HL-60/S4 treated with phorbol 12-myristate 13-acetate at 8.2 ng/mL for 4 days and 3 days (cell line): ENCODE results near the gene NGRN.

Experiments
- in situ Hi-C: fragments of 300-500 bp; cut with MboI; formaldehyde crosslinking; loops from 2 replicates; pipeline ENCODE4 v1.15.0; 2022; ENCODE audit warnings: low sequenced_read_pairs

The NGRN gene

GRCh38 chr15:90265271-90266060 lies at the start of gene NGRN:
TSS of gene NGRN (plus strand) at chr15:90265672. CDS start at chr15:90265713, 41 bp downstream.
- in situ Hi-C loops = no loop called here

- in situ Hi-C loops = no loop called here
Measured at GRCh38 chr15:90217671-90218394, 47.6 kb upstream of the NGRN start.

- in situ Hi-C loops = loop anchor here (10.0 kb wide), 1 partner anchor 55 kb away; no protein-coding TSS in a partner anchor
Measured at GRCh38 chr15:90219421-90220141, 45.9 kb upstream of the NGRN start.

GRCh38 chr15:90221246-90221900 lies 44.1 kb upstream of the NGRN start:
- in situ Hi-C loops = loop anchor here (10.0 kb wide), 1 partner anchor 57 kb away; no protein-coding TSS in a partner anchor

GRCh38 chr15:90222547-90222946 lies 42.9 kb upstream of the NGRN start:
- in situ Hi-C loops = loop anchor here (10.0 kb wide), 1 partner anchor 58 kb away; no protein-coding TSS in a partner anchor

- in situ Hi-C loops = loop anchor here (10.0 kb wide), 1 partner anchor 59 kb away; no protein-coding TSS in a partner anchor
Measured at GRCh38 chr15:90223441-90224165, 41.9 kb upstream of the NGRN start.

GRCh38 chr15:90225047-90225446 lies 40.4 kb upstream of the NGRN start:
- in situ Hi-C loops = loop anchor here (10.0 kb wide), 1 partner anchor 60 kb away; no protein-coding TSS in a partner anchor

- in situ Hi-C loops = loop anchor here (10.0 kb wide), 1 partner anchor 61 kb away; no protein-coding TSS in a partner anchor
Measured at GRCh38 chr15:90225504-90226234, 39.8 kb upstream of the NGRN start.

GRCh38 chr15:90227336-90227735 lies 38.1 kb upstream of the NGRN start:
- in situ Hi-C loops = loop anchor here (10.0 kb wide), 1 partner anchor 63 kb away; no protein-coding TSS in a partner anchor

GRCh38 chr15:90227816-90228772 lies 37.4 kb upstream of the NGRN start:
- in situ Hi-C loops = loop anchor here (10.0 kb wide), 1 partner anchor 63 kb away; no protein-coding TSS in a partner anchor

GRCh38 chr15:90228960-90229359 lies 36.5 kb upstream of the NGRN start:
- in situ Hi-C loops = loop anchor here (10.0 kb wide), 1 partner anchor 64 kb away; no protein-coding TSS in a partner anchor

GRCh38 chr15:90230071-90230494 lies 35.4 kb upstream of the NGRN start:
- in situ Hi-C loops = no loop called here

- in situ Hi-C loops = no loop called here
Measured at GRCh38 chr15:90230610-90231009, 34.9 kb upstream of the NGRN start.

GRCh38 chr15:90231028-90232017 lies 34.1 kb upstream of the NGRN start:
- in situ Hi-C loops = no loop called here

GRCh38 chr15:90232196-90232595 lies 33.3 kb upstream of the NGRN start:
- in situ Hi-C loops = no loop called here

GRCh38 chr15:90232941-90233386 lies 32.5 kb upstream of the NGRN start:
- in situ Hi-C loops = no loop called here
